ENCODE measurements around the gene GSX2.

DNA sequence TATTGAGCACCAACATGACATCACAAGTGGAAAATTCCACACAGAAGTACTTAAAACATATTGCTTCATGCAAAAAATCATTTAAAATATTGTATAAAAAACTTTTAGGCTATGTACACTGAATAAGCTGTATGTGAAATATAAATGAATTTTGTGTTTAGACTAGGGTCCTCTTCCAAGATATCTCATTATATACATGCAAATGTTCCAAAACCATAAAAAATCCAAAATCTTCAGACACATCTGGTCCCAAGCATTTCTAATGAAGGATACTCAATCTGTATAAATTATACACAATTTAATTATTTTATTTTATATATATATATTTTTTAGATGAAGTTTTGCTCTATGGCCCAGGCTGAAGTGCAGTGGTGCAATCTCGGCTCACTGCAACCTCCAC is 10.1 kb upstream of the GSX2 start:
- no peak for TF ChIP-seq RXRA (IDR thresholded peaks at IDR 0.05; ENCODE audit: borderline replicate concordance, low read depth)
- no peak for TF ChIP-seq CTCF (IDR thresholded peaks at IDR 0.05)
- no peak for TF ChIP-seq EP300 (IDR thresholded peaks at IDR 0.05; ENCODE audit: borderline replicate concordance in 1 of 2, low read depth in 1 of 2, low read length in 1 of 2)
- TF ChIP-seq EZH2phosphoT487 (IDR thresholded peaks at IDR 0.05; ENCODE audit: borderline replicate concordance, low read depth), result no peak
- TF ChIP-seq MAX (IDR thresholded peaks at IDR 0.05; ENCODE audit: low read depth), result no peak
- no peak for TF ChIP-seq CHD2 (IDR thresholded peaks at IDR 0.05; ENCODE audit: low read length, partially characterized antibody)
- TF ChIP-seq POLR2AphosphoS5 (IDR thresholded peaks at IDR 0.05; ENCODE audit: low read depth, low read length), result no peak
